ENCODE measurements around the gene TIMM23.
A peak's percentile ranks its signal among the peaks of the same experiment; 100 is the strongest.
"Not testable (repeated sequence)": the region's sequence is repeated elsewhere in the genome, so short reads cannot be mapped to it uniquely, and the experiment has no call there.

Gene TIMM23

DNA sequence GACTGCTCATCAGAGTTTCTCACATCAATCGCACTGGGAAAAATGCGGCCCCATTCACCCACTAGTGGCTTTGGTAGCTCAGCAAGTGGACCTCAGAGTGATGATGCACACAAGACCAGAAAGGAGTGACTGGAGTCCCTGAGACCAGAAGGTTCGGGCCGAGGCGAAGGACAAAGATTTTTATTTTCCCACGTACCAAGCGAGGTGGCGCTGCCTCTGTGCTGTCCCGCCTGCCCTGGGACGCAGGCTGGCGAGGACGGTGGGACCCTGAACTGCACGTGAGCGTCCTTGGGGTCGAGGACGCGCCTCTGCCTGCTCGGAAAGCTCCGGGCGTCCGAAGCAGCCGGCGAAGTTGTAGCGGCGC lies 565 bp upstream of the TIMM23 start:
- H3K36me3 Mint-ChIP-seq; H3K9me3 Mint-ChIP-seq; DNase-seq (ENCODE audit: low spot score in 2 of 2); H3K27me3 Mint-ChIP-seq: not testable (repeated sequence)
- Mint-ChIP-seq H3K27ac (peak overlapping the region; percentile 92), H3K4me1 (peaks cover 24% of the 10 kb centered on the region), H3K4me3 (peak overlapping the region; percentile 98)
- ATAC-seq (ENCODE audit: low read depth) = peak; percentile 32

DNA sequence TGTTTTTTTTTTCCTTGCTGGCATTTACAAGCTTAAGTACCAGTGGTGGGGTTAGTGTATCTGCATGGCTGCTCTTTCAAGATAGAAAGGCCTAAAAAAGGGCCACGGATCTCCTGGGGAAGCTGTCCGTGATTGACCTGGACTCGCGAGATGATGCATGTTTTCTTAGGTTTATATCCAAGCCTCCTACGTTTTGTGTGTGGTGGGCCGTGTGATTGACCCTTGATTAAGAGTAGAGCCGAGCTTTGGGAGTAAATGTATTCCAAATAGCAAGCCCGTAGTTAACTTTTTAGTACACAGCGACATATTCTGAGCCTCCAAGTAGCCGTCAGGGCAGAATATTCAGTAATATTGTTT lies 502 bp downstream of the TIMM23 start:
- peak; percentile 8 for ATAC-seq (ENCODE audit: low read depth)
- H3K4me3 Mint-ChIP-seq = peak overlapping the region; percentile 98
- DNase-seq (ENCODE audit: low spot score in 2 of 2); H3K9me3 Mint-ChIP-seq; H3K36me3 Mint-ChIP-seq; H3K27me3 Mint-ChIP-seq: not testable (repeated sequence)
- H3K27ac Mint-ChIP-seq = peak overlapping the region; percentile 92
- H3K4me1 Mint-ChIP-seq = peaks cover 24% of the 10 kb centered on the region

DNA sequence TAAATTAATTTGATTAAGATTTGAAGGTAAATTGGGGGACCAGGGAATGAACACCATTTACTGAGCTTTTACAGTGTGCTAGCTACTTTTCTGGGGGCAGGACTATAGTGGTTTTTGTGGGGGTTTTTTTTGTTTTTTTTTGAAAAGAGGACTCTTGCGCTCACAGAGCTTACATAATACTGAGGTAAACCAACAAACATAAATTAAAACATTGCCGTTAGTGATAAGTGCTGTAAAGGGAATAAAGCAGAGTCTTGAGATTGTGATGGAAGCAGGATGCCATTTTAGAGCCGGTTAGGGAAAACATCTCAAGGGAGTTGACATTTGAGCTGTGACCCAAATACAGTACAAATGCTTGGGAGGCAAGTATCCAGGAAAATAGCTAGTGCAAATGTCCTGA lies 1.8 kb downstream of the TIMM23 start:
- not testable (repeated sequence) for ATAC-seq (ENCODE audit: low read depth); H3K27ac Mint-ChIP-seq; H3K36me3 Mint-ChIP-seq; H3K27me3 Mint-ChIP-seq; DNase-seq (ENCODE audit: low spot score in 2 of 2); H3K4me3 Mint-ChIP-seq; H3K9me3 Mint-ChIP-seq
- H3K4me1 Mint-ChIP-seq = peaks cover 24% of the 10 kb centered on the region

DNA sequence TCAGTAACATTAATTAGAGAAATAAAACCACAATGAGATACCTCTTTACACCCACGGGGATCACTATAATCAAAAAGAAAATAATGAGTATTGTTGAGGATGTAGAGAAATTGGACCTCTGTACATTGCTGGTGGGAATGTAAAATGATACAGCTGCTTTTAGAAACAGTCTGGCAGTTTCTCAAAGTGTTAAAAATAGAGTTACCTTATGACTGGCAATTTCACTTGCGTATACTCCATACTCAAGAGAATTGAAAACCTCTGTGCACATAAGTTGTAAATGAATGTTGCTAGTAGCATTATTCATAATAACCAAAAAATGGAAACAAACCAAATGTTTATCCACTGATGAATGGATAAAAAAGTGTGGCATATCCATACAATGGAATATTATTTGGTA lies 6.3 kb downstream of the TIMM23 start:
- DNase-seq (ENCODE audit: low spot score in 2 of 2); ATAC-seq (ENCODE audit: low read depth); H3K4me3 Mint-ChIP-seq; H3K27ac Mint-ChIP-seq; H3K4me1 Mint-ChIP-seq; H3K9me3 Mint-ChIP-seq; H3K27me3 Mint-ChIP-seq; H3K36me3 Mint-ChIP-seq: not testable (repeated sequence)

DNA sequence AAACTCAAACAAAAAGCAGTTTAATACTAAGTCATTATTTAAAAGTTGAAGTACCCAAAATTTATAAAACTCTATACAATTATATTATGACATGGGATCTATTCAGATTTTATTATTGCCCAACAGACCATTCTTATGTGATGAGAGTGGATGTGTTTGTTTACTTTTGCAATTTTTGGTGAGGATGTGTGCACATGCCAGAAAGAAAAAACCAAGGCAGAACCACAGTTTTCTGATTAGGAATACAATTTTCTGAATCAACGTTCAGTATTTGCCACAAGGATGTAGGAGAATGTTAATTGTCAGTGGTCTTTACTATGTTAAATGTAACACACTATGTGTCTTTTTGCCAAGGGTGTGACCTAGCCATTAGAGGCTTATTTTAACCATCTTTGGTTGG lies 9.1 kb downstream of the TIMM23 start:
- not testable (repeated sequence) for H3K27ac Mint-ChIP-seq; DNase-seq (ENCODE audit: low spot score in 2 of 2); H3K9me3 Mint-ChIP-seq; ATAC-seq (ENCODE audit: low read depth); H3K27me3 Mint-ChIP-seq; H3K4me1 Mint-ChIP-seq; H3K4me3 Mint-ChIP-seq
- H3K36me3 Mint-ChIP-seq = peaks cover 14% of the 10 kb centered on the region

DNA sequence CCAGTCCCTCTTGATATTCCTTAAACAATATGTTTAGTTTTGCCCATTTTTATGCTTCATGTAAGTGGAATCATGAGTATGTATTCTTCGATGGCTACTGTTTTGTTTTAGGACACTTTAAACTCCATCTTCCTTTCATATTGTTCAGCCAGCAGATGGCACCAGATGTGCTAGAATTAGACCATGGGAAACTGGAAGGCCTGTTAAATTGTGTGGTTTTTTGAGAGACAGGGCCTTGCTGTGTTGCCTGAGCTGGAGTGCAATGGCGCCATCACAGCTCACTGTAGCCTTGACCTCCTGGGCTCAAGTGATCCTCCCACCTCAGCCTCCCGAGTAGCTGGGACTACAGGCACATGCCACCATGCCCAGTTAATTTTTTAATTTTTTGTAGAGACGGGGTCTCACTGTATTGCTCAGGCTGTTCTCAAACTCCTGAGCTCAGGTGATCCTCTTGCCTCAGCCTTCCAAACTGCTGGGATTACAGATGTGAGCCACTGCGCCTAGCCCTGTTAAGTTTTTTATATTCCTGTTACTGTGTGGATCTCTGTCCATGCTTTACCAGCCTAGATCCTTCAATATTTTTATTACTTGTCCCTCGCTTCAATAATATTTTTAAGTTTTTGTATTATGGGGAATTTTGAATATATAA lies 11.4 kb downstream of the TIMM23 start:
- not testable (repeated sequence) for H3K27ac Mint-ChIP-seq, H3K4me3 Mint-ChIP-seq, H3K9me3 Mint-ChIP-seq, H3K27me3 Mint-ChIP-seq, H3K4me1 Mint-ChIP-seq
- DNase-seq (ENCODE audit: low spot score in 2 of 2) = peak in 1 of 2 donors; percentile 7
- peaks cover 12% of the 10 kb centered on the region for H3K36me3 Mint-ChIP-seq
- peak; percentile 61 for ATAC-seq (ENCODE audit: low read depth)

DNA sequence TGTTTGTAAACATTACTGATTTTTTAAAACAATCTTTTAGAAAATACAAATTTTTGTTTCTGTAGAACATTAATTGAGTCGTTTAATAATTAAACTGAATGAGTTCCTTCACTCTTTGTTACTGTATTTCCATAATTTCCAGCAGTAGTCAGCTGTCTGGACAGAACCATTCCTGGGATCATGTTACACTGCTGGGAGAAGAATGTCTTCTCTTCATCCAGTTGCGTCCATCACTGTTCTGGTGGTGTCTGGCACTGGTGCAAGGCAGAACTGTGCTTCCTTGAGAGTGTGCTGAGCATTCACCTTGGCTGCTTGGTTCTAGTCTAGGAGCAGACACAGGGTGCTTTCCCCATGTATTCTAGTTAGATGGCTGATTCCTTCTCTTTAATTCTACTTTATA lies 12.2 kb downstream of the TIMM23 start:
- H3K36me3 Mint-ChIP-seq = peaks cover 13% of the 10 kb centered on the region
- H3K27me3 Mint-ChIP-seq; H3K4me1 Mint-ChIP-seq; H3K9me3 Mint-ChIP-seq; H3K4me3 Mint-ChIP-seq; ATAC-seq (ENCODE audit: low read depth); H3K27ac Mint-ChIP-seq; DNase-seq (ENCODE audit: low spot score in 2 of 2): not testable (repeated sequence)

DNA sequence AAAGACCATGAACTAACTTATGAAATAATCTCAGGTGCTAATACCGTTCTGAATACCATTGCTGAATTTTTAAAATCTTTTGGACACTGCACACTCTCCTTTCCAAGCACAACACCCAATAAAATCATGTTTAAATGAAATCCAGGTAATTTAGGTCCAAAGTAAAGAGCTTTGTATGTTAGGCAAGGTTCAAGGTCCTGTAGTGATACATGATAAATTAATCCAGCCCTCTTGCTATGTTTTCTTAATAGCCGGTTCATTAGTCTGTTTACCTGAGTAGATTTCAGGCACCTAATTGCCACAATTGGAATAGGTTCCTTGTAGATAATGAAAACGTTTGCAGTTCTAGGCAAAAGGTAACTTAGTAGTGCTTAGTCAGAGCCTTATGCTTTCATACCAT lies 13.3 kb downstream of the TIMM23 start:
- not testable (repeated sequence) for H3K4me1 Mint-ChIP-seq; DNase-seq (ENCODE audit: low spot score in 2 of 2); H3K9me3 Mint-ChIP-seq; H3K27me3 Mint-ChIP-seq; ATAC-seq (ENCODE audit: low read depth); H3K4me3 Mint-ChIP-seq; H3K27ac Mint-ChIP-seq
- H3K36me3 Mint-ChIP-seq = peaks cover 15% of the 10 kb centered on the region

DNA sequence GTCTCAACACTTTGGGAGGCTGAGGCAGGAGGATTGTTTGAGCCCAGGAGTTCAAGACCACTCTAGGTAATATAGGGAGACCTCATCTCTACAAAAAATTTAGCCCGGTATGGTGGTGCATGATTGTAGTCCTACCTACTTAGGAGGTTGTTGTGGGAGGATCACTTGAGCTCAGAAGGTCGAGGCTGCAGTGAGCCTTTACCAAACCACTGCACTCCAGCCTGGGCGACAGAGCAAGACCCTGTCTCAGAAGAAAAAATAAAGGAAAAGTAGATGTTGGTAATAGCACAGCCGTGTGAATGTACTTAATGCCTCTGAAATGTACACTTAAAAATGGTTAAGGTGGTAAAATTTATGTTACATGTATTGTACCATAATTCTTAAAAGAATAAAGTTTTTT lies 25.3 kb downstream of the TIMM23 start:
- H3K9me3 Mint-ChIP-seq = no peaks in the 10 kb centered on the region
- H3K36me3 Mint-ChIP-seq = peaks cover 41% of the 10 kb centered on the region
- DNase-seq (ENCODE audit: low spot score in 2 of 2) = no peak
- ATAC-seq (ENCODE audit: low read depth) = no peak
- H3K4me3 Mint-ChIP-seq = no peak overlapping the region
- H3K27ac Mint-ChIP-seq = no peak overlapping the region
- no peaks in the 10 kb centered on the region for H3K4me1 Mint-ChIP-seq
- no peaks in the 10 kb centered on the region for H3K27me3 Mint-ChIP-seq

DNA sequence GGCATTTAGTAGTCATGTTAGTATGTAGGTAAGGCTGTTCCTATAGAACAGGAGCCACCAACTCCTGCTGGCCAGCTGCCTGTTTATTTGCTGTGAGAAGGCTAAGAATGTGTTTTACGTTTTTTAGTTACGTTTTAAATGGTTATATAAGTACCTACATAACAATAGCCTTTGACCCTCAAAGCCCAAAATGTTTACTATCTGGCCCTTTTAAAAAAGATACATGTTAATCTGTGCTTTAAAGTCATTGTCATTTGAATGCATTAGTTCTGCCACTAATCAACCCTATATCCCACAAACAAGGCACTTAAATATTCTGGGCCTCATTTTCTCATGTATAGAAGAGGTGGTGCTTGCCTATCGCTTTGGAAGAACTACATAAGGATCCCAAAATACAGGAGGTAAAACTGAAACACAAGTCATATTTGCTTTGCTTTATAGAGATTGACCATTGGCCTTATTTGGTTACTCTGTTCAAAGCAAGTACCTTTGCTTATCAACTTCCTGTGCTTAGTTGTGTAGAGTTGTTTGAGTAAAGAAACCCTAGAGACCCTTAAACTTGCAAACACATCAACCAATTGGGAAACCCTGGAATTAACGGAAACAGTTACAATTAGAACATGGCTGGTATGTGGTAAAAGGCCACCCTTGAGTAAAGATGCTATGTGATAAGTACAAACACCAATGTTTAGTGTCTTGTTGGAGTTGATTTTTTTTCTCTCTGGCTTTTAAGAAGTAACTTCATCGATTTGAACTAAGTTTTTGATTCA lies 25.9 kb downstream of the TIMM23 start:
- Mint-ChIP-seq H3K4me1 (no peaks in the 10 kb centered on the region), H3K27ac (no peak overlapping the region), H3K9me3 (no peaks in the 10 kb centered on the region), H3K27me3 (no peaks in the 10 kb centered on the region), H3K4me3 (no peak overlapping the region), H3K36me3 (peaks cover 42% of the 10 kb centered on the region)
- ATAC-seq (ENCODE audit: low read depth) (no peak), DNase-seq (ENCODE audit: low spot score in 2 of 2) (no peak)

DNA sequence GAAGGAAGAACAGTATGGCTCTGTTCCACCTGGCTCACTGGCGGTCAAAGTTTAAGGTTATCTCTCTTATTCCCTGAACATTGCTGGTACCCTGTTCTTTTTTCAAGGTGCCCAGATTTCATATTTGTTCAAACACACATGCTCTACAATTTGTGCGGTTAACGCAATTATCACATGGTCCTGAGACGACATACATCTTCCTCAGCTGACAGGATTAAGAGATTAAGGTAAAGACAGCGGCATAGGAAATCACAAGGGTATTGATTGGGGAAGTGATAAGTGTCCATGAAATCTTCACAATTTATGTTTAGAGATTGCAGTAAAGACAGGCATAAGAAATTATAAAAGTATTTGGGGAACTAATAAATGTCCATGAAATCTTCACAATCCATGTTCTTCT lies 27.7 kb downstream of the TIMM23 start:
- not testable (repeated sequence) for H3K9me3 Mint-ChIP-seq; ATAC-seq (ENCODE audit: low read depth); DNase-seq (ENCODE audit: low spot score in 2 of 2); H3K27ac Mint-ChIP-seq; H3K4me3 Mint-ChIP-seq; H3K4me1 Mint-ChIP-seq; H3K27me3 Mint-ChIP-seq
- peaks cover 38% of the 10 kb centered on the region for H3K36me3 Mint-ChIP-seq

DNA sequence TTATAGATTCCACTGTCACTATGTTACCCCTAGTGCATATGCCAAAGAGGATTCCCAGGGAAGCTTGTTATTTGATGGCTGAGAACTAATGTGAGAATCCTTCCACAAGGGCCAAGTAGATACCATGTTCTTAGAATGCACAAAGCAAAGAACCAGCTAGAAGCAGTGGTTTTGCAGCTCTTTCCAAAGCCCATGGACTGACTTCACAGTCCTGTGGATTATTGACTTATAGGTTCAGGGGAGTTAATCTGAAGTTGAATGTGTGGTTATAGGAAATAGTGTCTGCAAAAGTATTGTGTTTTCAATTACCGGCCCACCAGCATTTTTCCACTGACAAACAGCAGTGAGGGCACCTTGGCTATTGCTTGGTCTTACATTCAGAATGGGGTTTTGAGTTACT lies 28.2 kb downstream of the TIMM23 start:
- H3K4me1 Mint-ChIP-seq = no peaks in the 10 kb centered on the region
- H3K36me3 Mint-ChIP-seq = peaks cover 38% of the 10 kb centered on the region
- H3K4me3 Mint-ChIP-seq = no peak overlapping the region
- H3K27ac Mint-ChIP-seq = no peak overlapping the region
- no peaks in the 10 kb centered on the region for H3K9me3 Mint-ChIP-seq
- H3K27me3 Mint-ChIP-seq = no peaks in the 10 kb centered on the region
- ATAC-seq (ENCODE audit: low read depth) (no peak), DNase-seq (ENCODE audit: low spot score in 2 of 2) (no peak)

DNA sequence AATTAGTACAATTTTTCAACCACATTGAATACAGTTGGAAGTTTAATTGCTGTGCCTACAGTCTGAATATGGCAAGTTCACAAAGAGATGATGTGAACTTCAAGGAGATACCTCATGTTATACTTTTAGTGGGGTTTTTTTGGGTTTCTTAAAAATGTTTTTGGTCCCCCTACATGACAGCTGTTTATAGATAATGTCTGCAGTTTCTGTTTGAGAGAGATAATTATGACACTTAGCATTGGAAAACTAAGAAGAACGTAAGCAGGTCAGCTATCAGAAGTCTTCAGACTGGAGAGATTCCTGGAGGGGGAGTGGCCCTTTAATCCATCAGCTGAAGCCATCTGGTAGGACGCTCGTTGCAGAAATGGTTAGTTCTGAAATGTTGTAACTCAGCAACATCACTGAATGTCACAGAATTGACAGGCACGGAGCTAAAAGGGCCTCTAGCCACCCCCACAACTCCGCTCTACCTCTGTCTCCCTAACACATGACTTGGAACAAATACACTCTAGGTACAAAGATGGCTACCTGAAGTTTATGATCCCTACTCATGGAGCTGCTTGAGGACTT lies 29.0 kb downstream of the TIMM23 start:
- ATAC-seq (ENCODE audit: low read depth) (no peak), DNase-seq (ENCODE audit: low spot score in 2 of 2) (no peak)
- Mint-ChIP-seq H3K36me3 (peaks cover 39% of the 10 kb centered on the region), H3K9me3 (no peaks in the 10 kb centered on the region), H3K27me3 (no peaks in the 10 kb centered on the region), H3K4me3 (no peak overlapping the region), H3K27ac (no peak overlapping the region), H3K4me1 (no peaks in the 10 kb centered on the region)

DNA sequence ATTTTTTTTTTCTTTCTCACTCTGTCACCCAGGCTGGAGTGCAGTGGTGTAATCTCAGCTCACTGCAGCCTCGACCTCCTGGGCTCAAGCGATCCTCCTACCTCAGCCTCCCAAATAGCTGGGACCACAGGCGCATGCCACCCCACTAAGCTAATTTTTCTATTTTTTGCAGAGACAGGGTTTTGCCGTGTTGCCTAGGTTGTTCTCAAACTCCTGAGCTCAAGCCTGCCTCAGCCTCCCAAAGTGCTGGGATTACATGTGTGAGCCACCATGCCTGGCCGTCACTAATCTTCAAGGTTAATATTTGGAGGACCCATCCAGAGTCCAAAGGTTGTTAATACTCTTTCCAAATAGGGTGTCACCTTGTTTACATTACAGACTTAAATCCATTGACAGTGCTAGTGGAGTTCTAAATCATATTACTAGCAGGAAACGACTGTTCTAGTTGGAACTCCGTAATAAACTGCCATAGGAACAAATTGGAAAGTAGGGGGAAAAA lies 29.9 kb downstream of the TIMM23 start:
- H3K4me3 Mint-ChIP-seq; DNase-seq (ENCODE audit: low spot score in 2 of 2); H3K9me3 Mint-ChIP-seq; H3K27me3 Mint-ChIP-seq; ATAC-seq (ENCODE audit: low read depth); H3K4me1 Mint-ChIP-seq; H3K27ac Mint-ChIP-seq: not testable (repeated sequence)
- H3K36me3 Mint-ChIP-seq = peaks cover 40% of the 10 kb centered on the region
